GM12878 (cell line): ENCODE measurements around the gene VSX2.

Experiments
- BHLHE40 ChIP-seq, 2 experiments: fragments of 450-650 bp in 1 of 2; IDR thresholded peaks; 2 replicates each; pipeline ENCODE4 v1.6.1; 2011 to 2017; ENCODE audit warnings: low read depth in 2 of 2, borderline replicate concordance in 1 of 2, improper control_type of control experiment in 1 of 2, low read length in 1 of 2, mild to moderate bottlenecking in 1 of 2
- NFYB ChIP-seq: IDR thresholded peaks from 2 replicates; pipeline ENCODE4 v1.6.1; 2011; ENCODE audit warnings: low read depth, mild to moderate bottlenecking, low read length, improper control_type of control experiment, moderate library complexity; ENCODE audit not compliant: insufficient read depth
- SMC3 ChIP-seq: IDR thresholded peaks from 2 replicates; pipeline ENCODE4 v1.6.1; 2011; ENCODE audit warnings: low read length, improper control_type of control experiment, borderline replicate concordance
- TF ChIP-seq, protein P1 (sequence below): IDR thresholded peaks from 2 replicates; pipeline ENCODE4 v1.6.1; 2012; ENCODE audit warnings: low read depth, low read length, improper control_type of control experiment

- TF ChIP-seq SMC3: no peak
- no peak for TF ChIP-seq BHLHE40 (IDR thresholded peaks at IDR 0.05; ENCODE audit: borderline replicate concordance in 1 of 2, low read depth in 2 of 2, low read length in 1 of 2)
- TF ChIP-seq, protein P1, sequence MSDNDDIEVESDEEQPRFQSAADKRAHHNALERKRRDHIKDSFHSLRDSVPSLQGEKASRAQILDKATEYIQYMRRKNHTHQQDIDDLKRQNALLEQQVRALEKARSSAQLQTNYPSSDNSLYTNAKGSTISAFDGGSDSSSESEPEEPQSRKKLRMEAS: no peak
- TF ChIP-seq NFYB: no peak
Measured at GRCh38 chr14:74289801-74290200, 50.6 kb downstream of the VSX2 start.
